NCI-H2171 treated with DMSO at 0.1 percent for 48 hours (cell line): ENCODE data around the gene DYNLT2.

Experiments
- DNase-seq: peaks from one replicate; lab custom pipeline; 2025; lab: John Stamatoyannopoulos, UW

Gene DYNLT2

GRCh38 chr6:169738204-169738975, 13.0 kb downstream of the DYNLT2 start:
- DNase-seq: peak; percentile 83

GRCh38 chr6:169729961-169730360, 21.4 kb downstream of the DYNLT2 start:
- DNase-seq: no peak

- no peak for DNase-seq
Observed at GRCh38 chr6:169726963-169727362, 24.4 kb downstream of the DYNLT2 start.

GRCh38 chr6:169726049-169726400, 25.3 kb downstream of the DYNLT2 start:
- no peak for DNase-seq

- DNase-seq: peak; percentile 29
Observed at GRCh38 chr6:169725125-169726048, 26.0 kb downstream of the DYNLT2 start.

GRCh38 chr6:169724494-169725124, 26.8 kb downstream of the DYNLT2 start, which contains the start of gene PHF10:
Gene PHF10 (minus strand): TSS chr6:169724500. CDS start chr6:169723931, 569 bp downstream.
- peak; percentile 63 for DNase-seq

GRCh38 chr6:169723991-169724493, 27.3 kb downstream of the DYNLT2 start:
- DNase-seq: peak; percentile 25

- peak; percentile 47 for DNase-seq
Observed at GRCh38 chr6:169723200-169723909, 28.0 kb downstream of the DYNLT2 start.

- peak; percentile 40 for DNase-seq
Observed at GRCh38 chr6:169722362-169723199, 28.8 kb downstream of the DYNLT2 start.

- DNase-seq: no peak
Observed at GRCh38 chr6:169720207-169720855, 31.0 kb downstream of the DYNLT2 start.

GRCh38 chr6:169719117-169719516, 32.3 kb downstream of the DYNLT2 start:
- DNase-seq: no peak

- DNase-seq: no peak
Observed at GRCh38 chr6:169714595-169714994, 36.8 kb downstream of the DYNLT2 start.

GRCh38 chr6:169714178-169714577, 37.2 kb downstream of the DYNLT2 start:
- DNase-seq: no peak

GRCh38 chr6:169710009-169710408, 41.4 kb downstream of the DYNLT2 start:
- no peak for DNase-seq

- no peak for DNase-seq
Observed at GRCh38 chr6:169709293-169709692, 42.1 kb downstream of the DYNLT2 start.

GRCh38 chr6:169707772-169708171, 43.6 kb downstream of the DYNLT2 start:
- DNase-seq: no peak

GRCh38 chr6:169702840-169703246, 48.5 kb downstream of the DYNLT2 start:
- no peak for DNase-seq

GRCh38 chr6:169701954-169702839, 49.2 kb downstream of the DYNLT2 start, which contains the start of the genes C6orf120 and WDR27:
Gene C6orf120 (plus strand): TSS chr6:169702126. CDS start chr6:169702460, 334 bp downstream.
Gene WDR27 (minus strand): TSS chr6:169702029. CDS start chr6:169689005, 13,024 bp downstream.
- DNase-seq: peak; percentile 91
